Dedifferentiated amniotic fluid mesenchymal stem cell (primary cell): ENCODE data around the gene RUVBL1.
"Not testable (repeated sequence)": the region's sequence is repeated elsewhere in the genome, so short reads cannot be mapped to it uniquely, and the experiment has no call there.

ENCODE experiments used
- DNase-seq: peaks from one replicate; pipeline ENCODE4 v3.0.0-alpha.2; 2016; ENCODE audit errors: extremely low spot score

Gene RUVBL1

GRCh38 chr3:128123538-128124368 lies at the start of gene RUVBL1:
Gene RUVBL1, minus strand, starts transcription at chr3:128123812. Its CDS starts 88 bp downstream, at chr3:128123724.
- peak; percentile 98 for DNase-seq

- DNase-seq: no peak
Measured at GRCh38 chr3:128173200-128173599, 49.6 kb upstream of the RUVBL1 start.

GRCh38 chr3:128170866-128171516 lies 47.4 kb upstream of the RUVBL1 start:
- DNase-seq: peak; percentile 81

- no peak for DNase-seq
Measured at GRCh38 chr3:128168836-128169235, 45.2 kb upstream of the RUVBL1 start.

GRCh38 chr3:128167973-128168674 lies 44.5 kb upstream of the RUVBL1 start:
- DNase-seq: peak; percentile 16

GRCh38 chr3:128167646-128167972 lies 44.0 kb upstream of the RUVBL1 start:
- no peak for DNase-seq

GRCh38 chr3:128166971-128167453 lies 43.4 kb upstream of the RUVBL1 start:
- DNase-seq: no peak

- DNase-seq: no peak
Measured at GRCh38 chr3:128163432-128163831, 39.8 kb upstream of the RUVBL1 start.

GRCh38 chr3:128160661-128161060 lies 37.0 kb upstream of the RUVBL1 start:
- no peak for DNase-seq

GRCh38 chr3:128155616-128156360 lies 32.2 kb upstream of the RUVBL1 start:
- no peak for DNase-seq

GRCh38 chr3:128154354-128154753 lies 30.7 kb upstream of the RUVBL1 start:
- DNase-seq: not testable (repeated sequence)

- DNase-seq: peak; percentile 55
Measured at GRCh38 chr3:128153156-128154041, 29.8 kb upstream of the RUVBL1 start, which contains the start of gene EEFSEC. Gene EEFSEC, plus strand, starts transcription at chr3:128153481. Its CDS starts 27 bp downstream, at chr3:128153508.

GRCh38 chr3:128152419-128153155 lies 29.0 kb upstream of the RUVBL1 start:
- peak; percentile 51 for DNase-seq

- no peak for DNase-seq
Measured at GRCh38 chr3:128151758-128152274, 28.2 kb upstream of the RUVBL1 start.

GRCh38 chr3:128149650-128150049 lies 26.0 kb upstream of the RUVBL1 start:
- DNase-seq: no peak

- DNase-seq: no peak
Measured at GRCh38 chr3:128146201-128146600, 22.6 kb upstream of the RUVBL1 start.

GRCh38 chr3:128145279-128145678 lies 21.7 kb upstream of the RUVBL1 start:
- no peak for DNase-seq

- DNase-seq: no peak
Measured at GRCh38 chr3:128144512-128145187, 21.0 kb upstream of the RUVBL1 start.

GRCh38 chr3:128143496-128143895 lies 19.9 kb upstream of the RUVBL1 start:
- no peak for DNase-seq
